Natural killer cell (primary cell): ENCODE data around the gene SUSD3. TPM values are rescaled to one million over a fixed set of nuclear protein-coding genes. Genes with fewer than 3 reads are reported as not detected.

Source experiments
- ATAC-seq, 3 donors: fragments of 150-1000 bp in 2 of 3; fragments of 200-7000 bp in 1 of 3; cut with Tn5 transposase; 1 replicate in 1 of 3; 2 replicates in 2 of 3; pipeline ENCODE4 v1.10.0; 2021; ENCODE audit warnings: mild to moderate bottlenecking in 2 of 3, moderate library complexity in 2 of 3
- DNase-seq, 2 donors: peaks; one replicate each; pipeline versions ENCODE4 v3.0.0 to v3.0.0-alpha.2; 2013 to 2021; ENCODE audit warnings: mixed read lengths in 1 of 2
- H3K27ac ChIP-seq: one replicate; pipeline ENCODE4 v1.5.1; 2013; ENCODE audit warnings: mild to moderate bottlenecking, low read length
- H3K27me3 ChIP-seq: one replicate; pipeline ENCODE4 v1.6.1; 2013; ENCODE audit warnings: low read length; ENCODE audit not compliant: control insufficient read depth, insufficient read depth
- H3K36me3 ChIP-seq: one replicate; pipeline ENCODE4 v1.6.1; 2013; ENCODE audit warnings: low read length; ENCODE audit not compliant: control insufficient read depth, insufficient read depth
- H3K4me1 ChIP-seq: one replicate; pipeline ENCODE4 v1.6.1; 2013; ENCODE audit warnings: low read length; ENCODE audit not compliant: control insufficient read depth, insufficient read depth
- H3K4me3 ChIP-seq: one replicate; pipeline ENCODE4 v1.5.1; 2013; ENCODE audit warnings: low read length
- H3K9me3 ChIP-seq: one replicate; pipeline ENCODE4 v1.6.1; 2013; ENCODE audit warnings: low read length; ENCODE audit not compliant: control insufficient read depth, insufficient read depth
- H3K27ac Mint-ChIP-seq, 2 donors: one replicate each; pipeline ENCODE4 v1.8.0; 2022; ENCODE audit warnings: mild to moderate bottlenecking in 2 of 2, mixed read lengths in 2 of 2, moderate library complexity in 1 of 2
- H3K27me3 Mint-ChIP-seq, 2 donors: one replicate each; pipeline ENCODE4 v1.8.0; 2022; ENCODE audit warnings: low read depth in 2 of 2, mixed read lengths in 2 of 2
- H3K36me3 Mint-ChIP-seq: one replicate; pipeline ENCODE4 v1.8.0; 2022; ENCODE audit warnings: mixed read lengths
- H3K4me1 Mint-ChIP-seq, 2 donors: one replicate each; pipeline ENCODE4 v1.8.0; 2022; ENCODE audit warnings: mixed read lengths in 2 of 2
- H3K4me3 Mint-ChIP-seq: one replicate; pipeline ENCODE4 v1.8.0; 2022; ENCODE audit warnings: mild to moderate bottlenecking, moderate library complexity, mixed read lengths
- H3K9me3 Mint-ChIP-seq, 2 donors: one replicate each; pipeline ENCODE4 v1.8.0; 2022; ENCODE audit warnings: mixed read lengths in 2 of 2
- WGBS: methylation state at CpG from one replicate; pipeline ENCODE4 v1.1.7; 2013; ENCODE audit warnings: missing lambda C conversion rate; ENCODE audit not compliant: insufficient coverage; 5-methylcytosine and 5-hydroxymethylcytosine counted together
- intact Hi-C: fragments of 100-400 bp; cut with micrococcal nuclease; formaldehyde crosslinking; loops from one replicate; pipeline ENCODE4 v1.14.2; 2022
- total RNA-seq, 4 donors: library from RNA; stranded (reverse); fragments of 120-200 nt in 1 of 4; gene quantifications; one replicate each; pipeline versions ENCODE4 v1.2.3 to v1.2.4, GENCODE V29; 2013 to 2022
- TF ChIP-seq, protein P1 (sequence below): fragments of 200-600 bp; IDR thresholded peaks from one replicate; pipeline ENCODE4 v1.8.0; 2022; ENCODE audit warnings: antibody characterized with exemption

SUSD3 gene
- total RNA-seq, 3 donors from 2014 or later (not counting 1 experiment from before 2014, with no cell fraction given), result 1.2 to 2.1 (median 1.8) TPM

DNA sequence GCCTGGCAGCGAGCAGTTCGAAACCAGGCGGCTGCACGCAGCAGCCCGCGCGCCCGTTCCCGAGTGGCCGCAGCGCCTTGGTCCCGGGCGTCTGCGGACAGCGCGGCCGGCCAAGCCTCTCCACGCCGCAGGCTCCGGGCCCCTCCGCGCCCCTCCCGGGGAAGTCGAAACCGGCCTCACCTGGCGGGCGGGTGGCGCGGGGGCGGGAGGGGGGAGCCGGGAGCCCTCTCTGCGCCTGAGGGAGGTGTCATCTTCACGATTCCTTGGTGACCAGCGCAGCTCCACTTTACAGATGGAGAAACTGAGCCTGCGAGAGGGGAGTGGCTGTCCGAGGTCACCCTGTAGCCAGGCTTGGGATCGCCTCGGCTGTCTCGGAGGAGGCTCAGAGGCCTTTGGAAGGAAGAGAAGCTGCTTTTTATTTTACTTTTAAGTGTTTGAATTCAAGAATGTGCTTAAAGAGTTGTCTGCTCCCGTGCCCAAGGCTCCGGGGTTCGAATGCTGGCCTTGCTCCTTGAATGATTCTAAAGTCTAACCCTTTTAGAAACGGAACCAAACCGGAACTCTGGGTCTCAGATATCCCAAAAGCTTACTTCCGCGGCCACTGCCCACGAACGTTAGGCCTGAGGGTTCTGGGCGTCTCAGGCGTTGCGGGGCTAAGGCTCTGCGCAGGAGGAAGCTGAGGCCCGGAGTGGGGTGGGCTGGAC is 662 bp downstream of the SUSD3 start:
- peak in 1 of 2 donors; percentile 56 for DNase-seq
- WGBS, result under 1% methylated on average over 53 of the region's 53 CpGs
- peaks cover 13% of the 10 kb centered on the region for H3K27me3 ChIP-seq
- intact Hi-C loops, result no loop called here
- ATAC-seq, result peak; percentile 17 to 33 (median 30)
- peak overlapping the region; percentile 58 for H3K27ac ChIP-seq
- H3K4me3 ChIP-seq, result peak overlapping the region; percentile 47
- H3K4me3 Mint-ChIP-seq, result peak overlapping the region; percentile 86
- H3K4me1 ChIP-seq, result peaks cover 64% of the 10 kb centered on the region
- H3K4me1 Mint-ChIP-seq, result peaks cover 32 to 55% of the 10 kb centered on the region in 2 donors
- TF ChIP-seq, protein P1, sequence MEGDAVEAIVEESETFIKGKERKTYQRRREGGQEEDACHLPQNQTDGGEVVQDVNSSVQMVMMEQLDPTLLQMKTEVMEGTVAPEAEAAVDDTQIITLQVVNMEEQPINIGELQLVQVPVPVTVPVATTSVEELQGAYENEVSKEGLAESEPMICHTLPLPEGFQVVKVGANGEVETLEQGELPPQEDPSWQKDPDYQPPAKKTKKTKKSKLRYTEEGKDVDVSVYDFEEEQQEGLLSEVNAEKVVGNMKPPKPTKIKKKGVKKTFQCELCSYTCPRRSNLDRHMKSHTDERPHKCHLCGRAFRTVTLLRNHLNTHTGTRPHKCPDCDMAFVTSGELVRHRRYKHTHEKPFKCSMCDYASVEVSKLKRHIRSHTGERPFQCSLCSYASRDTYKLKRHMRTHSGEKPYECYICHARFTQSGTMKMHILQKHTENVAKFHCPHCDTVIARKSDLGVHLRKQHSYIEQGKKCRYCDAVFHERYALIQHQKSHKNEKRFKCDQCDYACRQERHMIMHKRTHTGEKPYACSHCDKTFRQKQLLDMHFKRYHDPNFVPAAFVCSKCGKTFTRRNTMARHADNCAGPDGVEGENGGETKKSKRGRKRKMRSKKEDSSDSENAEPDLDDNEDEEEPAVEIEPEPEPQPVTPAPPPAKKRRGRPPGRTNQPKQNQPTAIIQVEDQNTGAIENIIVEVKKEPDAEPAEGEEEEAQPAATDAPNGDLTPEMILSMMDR, result no peak
- H3K9me3 ChIP-seq, result no peaks in the 10 kb centered on the region
- peak overlapping the region; percentile 27 to 29 for H3K27ac Mint-ChIP-seq
- peaks cover 30 to 35% of the 10 kb centered on the region in 2 donors for H3K27me3 Mint-ChIP-seq
- H3K9me3 Mint-ChIP-seq, result no peaks in the 10 kb centered on the region
- H3K36me3 ChIP-seq, result no peaks in the 10 kb centered on the region
- H3K36me3 Mint-ChIP-seq, result no peaks in the 10 kb centered on the region

DNA sequence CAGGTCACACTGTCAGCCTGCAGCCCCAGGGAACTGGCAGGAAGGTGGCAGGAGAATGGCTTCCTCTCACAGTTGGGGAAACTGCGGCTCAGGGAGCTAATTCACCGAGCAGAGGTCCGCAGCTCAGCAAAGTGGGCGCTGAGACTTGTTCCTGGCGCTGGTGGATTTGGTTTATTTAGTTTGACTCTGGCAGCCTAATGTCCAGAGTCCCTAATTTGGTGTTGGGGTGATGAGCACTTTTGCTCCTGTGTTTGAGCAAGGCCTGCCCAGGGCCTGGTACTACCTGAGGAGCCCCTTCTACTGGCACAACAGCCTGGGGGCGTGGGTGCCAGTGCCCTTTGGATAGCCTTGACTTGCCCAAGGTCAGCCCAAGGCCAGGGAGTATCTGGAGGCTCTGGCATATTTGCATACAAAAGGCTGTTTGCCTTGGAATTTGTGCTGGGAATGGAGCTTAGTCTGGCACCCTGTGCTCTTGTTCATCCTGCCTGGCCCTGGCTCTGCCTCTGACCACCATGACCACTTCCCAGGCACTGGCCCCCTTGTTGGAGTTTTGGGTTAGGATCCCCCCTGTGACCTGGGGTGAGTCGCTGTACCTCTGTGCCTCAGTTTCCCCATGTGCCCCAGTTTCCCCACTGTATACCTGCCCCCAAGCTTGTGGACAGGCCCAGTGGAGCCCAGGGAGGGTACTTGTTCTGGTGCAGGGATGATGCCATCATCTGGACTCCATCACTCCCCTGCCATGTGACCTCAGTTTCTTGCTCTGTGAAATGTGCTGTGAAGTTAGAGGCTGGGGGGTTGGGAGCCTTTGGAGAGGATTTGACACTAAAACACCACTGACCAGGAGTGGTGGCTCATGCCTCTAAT is 1.4 kb downstream of the SUSD3 start:
- Mint-ChIP-seq H3K9me3 (no peaks in the 10 kb centered on the region), H3K4me1 (peaks cover 40 to 62% of the 10 kb centered on the region in 2 donors)
- WGBS, result 39% methylated on average over 7 of the region's 7 CpGs

DNA sequence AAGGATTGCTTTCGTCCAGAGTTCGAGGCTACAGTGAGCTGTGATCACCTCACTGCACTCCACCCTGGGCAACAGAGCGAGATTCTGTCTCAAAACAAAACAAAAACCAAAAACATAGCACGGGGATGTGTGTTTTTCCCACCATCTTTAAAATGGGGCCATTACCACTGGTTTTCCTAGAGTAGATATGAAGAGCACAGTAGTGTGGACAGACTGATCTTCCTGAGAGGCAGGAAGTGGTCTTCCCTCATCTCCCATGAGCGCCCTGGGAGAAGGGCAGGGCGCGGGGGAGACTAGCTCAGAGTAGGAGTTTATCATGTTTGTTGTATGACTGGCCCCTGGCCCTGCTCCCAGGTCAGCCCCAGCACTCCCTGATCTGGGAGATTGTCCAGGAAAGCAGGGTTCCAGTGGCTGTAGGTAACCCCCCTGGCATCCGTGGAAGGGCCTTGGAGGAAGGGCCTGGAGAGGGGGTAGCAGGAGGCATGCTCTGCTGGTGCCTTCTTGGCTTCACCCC is 2.3 kb downstream of the SUSD3 start:
- intact Hi-C loops, result loop anchor here (5.0 to 10.0 kb wide), 2 partner anchors 34 to 186 kb away; partner anchors contain the start of gene ZNF484
- WGBS, result 71% methylated on average over 8 of the region's 8 CpGs
- ATAC-seq (no peak), DNase-seq (peak in 1 of 2 donors; percentile 48)
- Histone ChIP-seq H3K27me3 (peaks cover 17% of the 10 kb centered on the region), H3K4me3 (no peak overlapping the region), H3K36me3 (no peaks in the 10 kb centered on the region), H3K9me3 (no peaks in the 10 kb centered on the region), H3K4me1 (peaks cover 76% of the 10 kb centered on the region), H3K27ac (no peak overlapping the region)
- Mint-ChIP-seq H3K36me3 (no peaks in the 10 kb centered on the region), H3K4me1 (peaks cover 45 to 66% of the 10 kb centered on the region in 2 donors), H3K27ac (peak overlapping the region; percentile 24 to 31), H3K4me3 (peak overlapping the region; percentile 59), H3K9me3 (no peaks in the 10 kb centered on the region), H3K27me3 (peaks cover 47% of the 10 kb centered on the region in 2 donors)
- TF ChIP-seq, protein P1, result no peak

More for the DNA sequence above, 1.4 kb downstream of the SUSD3 start:
- Histone ChIP-seq H3K4me3 (peak overlapping the region; percentile 47), H3K36me3 (no peaks in the 10 kb centered on the region), H3K27ac (peak overlapping the region; percentile 58), H3K9me3 (no peaks in the 10 kb centered on the region), H3K27me3 (peaks cover 13% of the 10 kb centered on the region), H3K4me1 (peaks cover 69% of the 10 kb centered on the region)
- DNase-seq, result no peak
- TF ChIP-seq, protein P1, result no peak
- Mint-ChIP-seq H3K27me3 (peaks cover 38 to 42% of the 10 kb centered on the region in 2 donors), H3K4me3 (peak overlapping the region; percentile 86), H3K36me3 (no peaks in the 10 kb centered on the region), H3K27ac (peak overlapping the region; percentile 27 to 31)
- intact Hi-C loops, result loop anchor here (5.0 to 10.0 kb wide), 2 partner anchors 33 to 185 kb away; partner anchors contain the start of gene ZNF484
- ATAC-seq, result no peak
